Esophagus (tissue), 2 donors: ENCODE results near the gene PIM2. TPM values are rescaled to one million over a fixed set of nuclear protein-coding genes. Genes with fewer than 3 reads are reported as not detected.
"Not testable (repeated sequence)": the region's sequence is repeated elsewhere in the genome, so short reads cannot be mapped to it uniquely, and the experiment has no call there.

Source experiments
- H3K27ac ChIP-seq, 2 donors: one replicate each; pipeline ENCODE4 v1.5.1; 2013; ENCODE audit warnings: low read depth in 2 of 2, mild to moderate bottlenecking in 2 of 2, inconsistent platforms in 1 of 2, low read length in 1 of 2, moderate library complexity in 1 of 2
- H3K27me3 ChIP-seq, 2 donors: one replicate each; pipeline ENCODE4 v1.6.1; 2013; ENCODE audit warnings: low read length in 2 of 2, control low read depth in 1 of 2, mild to moderate bottlenecking in 1 of 2; ENCODE audit not compliant: insufficient read depth in 2 of 2, control insufficient read depth in 1 of 2
- H3K36me3 ChIP-seq, 2 donors: one replicate each; pipeline ENCODE4 v1.6.1; 2013; ENCODE audit warnings: low read length in 1 of 2; ENCODE audit not compliant: control insufficient read depth in 2 of 2, insufficient read depth in 2 of 2
- H3K4me1 ChIP-seq, 2 donors: one replicate each; pipeline ENCODE4 v1.6.1; 2013; ENCODE audit warnings: low read length in 1 of 2; ENCODE audit not compliant: control insufficient read depth in 2 of 2, insufficient read depth in 2 of 2
- H3K4me3 ChIP-seq, 2 donors: one replicate each; pipeline ENCODE4 v1.5.1; 2013; ENCODE audit warnings: low read length in 2 of 2, mild to moderate bottlenecking in 2 of 2, low read depth in 1 of 2, moderate library complexity in 1 of 2
- H3K9me3 ChIP-seq, 2 donors: one replicate each; pipeline ENCODE4 v1.6.1; 2013; ENCODE audit warnings: mild to moderate bottlenecking in 2 of 2, low read depth in 1 of 2, low read length in 1 of 2, moderate library complexity in 1 of 2; ENCODE audit not compliant: control insufficient read depth in 2 of 2, insufficient read depth in 1 of 2
- WGBS, 2 donors: extraction: QIAGEN DNeasy Blood & Tissue Kit; methylation state at CpG; one replicate each; pipeline ENCODE4 v1.1.7; 2013; 5-methylcytosine and 5-hydroxymethylcytosine counted together
- polyA plus RNA-seq, 2 donors: library from polyadenylated mRNA; stranded (reverse); fragments of 200-250 nt; gene quantifications; one replicate each; pipeline ENCODE4 v1.2.3, GENCODE V29; 2013
- donor health status: healthy with polysubstance abuse.
- donor health status: Bipolar disorder and iron deficiency.

The PIM2 gene
- polyA plus RNA-seq, 2 donors = 2.6 to 3.7 TPM

- H3K4me3 ChIP-seq = peak overlapping the region; percentile 54 to 58
- 18 to 45% methylated on average over 15 of the region's 15 CpGs for WGBS, 2 donors
- H3K27ac ChIP-seq = peak overlapping the region in 1 of 2 donors; percentile 3
Observed at GRCh38 chrX:48890296-48890925, 28.4 kb downstream of the PIM2 start.

GRCh38 chrX:48886586-48886985, 32.2 kb downstream of the PIM2 start:
- H3K9me3 ChIP-seq, H3K4me3 ChIP-seq, H3K4me1 ChIP-seq, H3K36me3 ChIP-seq, H3K27ac ChIP-seq, H3K27me3 ChIP-seq: not testable (repeated sequence)
- 76 to 79% methylated on average over 5 of the region's 5 CpGs for WGBS, 2 donors

More at GRCh38 chrX:48890296-48890925, 28.4 kb downstream of the PIM2 start:
- Histone ChIP-seq H3K36me3 (peaks cover 0 to 4% of the 10 kb centered on the region in 2 donors), H3K9me3 (no peaks in the 10 kb centered on the region), H3K4me1 (no peaks in the 10 kb centered on the region), H3K27me3 (no peaks in the 10 kb centered on the region)

GRCh38 chrX:48883729-48884128, 35.1 kb downstream of the PIM2 start:
- H3K27me3 ChIP-seq = peaks cover 0 to 2% of the 10 kb centered on the region in 2 donors
- no peaks in the 10 kb centered on the region for H3K9me3 ChIP-seq
- H3K4me1 ChIP-seq = no peaks in the 10 kb centered on the region
- no peak overlapping the region for H3K27ac ChIP-seq
- H3K36me3 ChIP-seq = no peaks in the 10 kb centered on the region
- WGBS, 2 donors = 74 to 75% methylated on average over 10 of the region's 10 CpGs
- no peak overlapping the region for H3K4me3 ChIP-seq

GRCh38 chrX:48876944-48877343, 41.9 kb downstream of the PIM2 start:
- H3K4me3 ChIP-seq, H3K27me3 ChIP-seq, H3K9me3 ChIP-seq, H3K36me3 ChIP-seq, H3K4me1 ChIP-seq, H3K27ac ChIP-seq: not testable (repeated sequence)
- 56 to 78% methylated on average over 4 of the region's 4 CpGs for WGBS, 2 donors

DNA sequence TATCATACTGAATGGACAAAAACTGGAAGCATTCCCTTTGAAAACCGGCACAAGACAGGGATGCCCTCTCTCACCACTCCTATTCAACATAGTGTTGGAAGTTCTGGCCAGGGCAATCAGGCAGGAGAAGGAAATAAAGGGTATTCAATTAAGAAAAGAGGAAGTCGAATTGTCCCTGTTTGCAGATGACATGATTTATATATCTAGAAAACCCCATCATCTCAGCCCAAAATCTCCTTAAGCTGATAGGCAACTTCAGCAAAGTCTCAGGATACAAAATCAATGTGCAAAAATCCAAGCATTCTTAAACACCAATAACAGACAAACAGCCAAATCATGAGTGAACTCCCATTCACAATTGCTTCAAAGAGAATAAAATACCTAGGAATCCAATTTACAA, 46.8 kb downstream of the PIM2 start:
- not testable (repeated sequence) for H3K4me3 ChIP-seq, H3K9me3 ChIP-seq, H3K36me3 ChIP-seq, H3K4me1 ChIP-seq, H3K27me3 ChIP-seq, H3K27ac ChIP-seq
- WGBS, 2 donors = 38 to 79% methylated on average over 1 of the region's 2 CpGs

DNA sequence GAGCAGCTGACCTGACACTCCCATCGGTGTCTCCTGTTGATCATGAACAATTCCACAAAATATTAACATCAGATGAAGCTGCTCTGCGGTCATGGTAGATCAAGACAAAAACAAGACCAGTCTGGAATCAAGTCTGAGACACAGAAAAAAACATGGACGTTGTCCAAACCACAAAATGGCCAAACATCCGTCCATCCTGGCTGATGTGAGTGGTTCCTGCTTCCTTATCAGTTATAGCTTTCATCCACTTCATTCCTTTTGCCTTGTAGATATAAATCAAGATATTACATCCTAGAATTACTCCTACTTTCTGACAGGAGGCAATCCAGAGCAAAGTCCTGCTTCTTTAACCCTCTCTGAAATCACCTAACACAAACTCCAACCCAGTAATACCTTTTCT, 54.6 kb downstream of the PIM2 start:
- WGBS, 2 donors = 45 to 47% methylated on average over 4 of the region's 4 CpGs
- H3K4me1 ChIP-seq = no peaks in the 10 kb centered on the region
- no peak overlapping the region for H3K4me3 ChIP-seq
- H3K27me3 ChIP-seq = no peaks in the 10 kb centered on the region
- no peaks in the 10 kb centered on the region for H3K9me3 ChIP-seq
- no peaks in the 10 kb centered on the region for H3K36me3 ChIP-seq
- H3K27ac ChIP-seq = no peak overlapping the region

Other genes with a start within 250 kb of the PIM2 start
- 1 to 10 TPM; 1.7 to 1.8 TPM for gene WAS, start 235.2 kb downstream of the PIM2 start, polyA plus RNA-seq
- gene SUV39H1, start 222.3 kb downstream of the PIM2 start, polyA plus RNA-seq = 1 to 10 TPM; 5.6 to 5.8 TPM
- under 1 TPM; 0.15 to 0.26 TPM for gene GLOD5, start 157.3 kb downstream of the PIM2 start, polyA plus RNA-seq
- under 1 TPM in 1 of 2 donors, not detected in 1; 0.09 TPM for gene GATA1, start 132.4 kb downstream of the PIM2 start, polyA plus RNA-seq
- 10 to 100 TPM; 36.0 to 79.0 TPM for gene HDAC6, start 117.0 kb downstream of the PIM2 start, polyA plus RNA-seq
- under 1 TPM; 0.05 to 0.10 TPM for gene ERAS, start 92.5 kb downstream of the PIM2 start, polyA plus RNA-seq
- under 1 TPM; 0.08 to 0.31 TPM for gene PCSK1N, start 83.4 kb downstream of the PIM2 start, polyA plus RNA-seq
- gene TIMM17B, start 21.3 kb downstream of the PIM2 start, polyA plus RNA-seq = 10 to 100 TPM; 34.2 to 45.0 TPM
- gene PQBP1, start 21.1 kb downstream of the PIM2 start, polyA plus RNA-seq = 100 to 1,000 TPM in 1 of 2 donors, 10 to 100 TPM in 1; 72.2 to 102 TPM
- gene SLC35A2, start 7.4 kb downstream of the PIM2 start, polyA plus RNA-seq = 10 to 100 TPM in 1 of 2 donors, 1 to 10 TPM in 1; 6.9 to 22.1 TPM
- gene OTUD5, start 38.6 kb upstream of the PIM2 start, polyA plus RNA-seq = 10 to 100 TPM; 22.3 to 27.6 TPM
- under 1 TPM; 0.25 to 0.41 TPM for gene KCND1, start 52.8 kb upstream of the PIM2 start, polyA plus RNA-seq
- 10 to 100 TPM; 18.5 to 22.8 TPM for gene GRIPAP1, start 83.2 kb upstream of the PIM2 start, polyA plus RNA-seq
- gene TFE3, start 124.3 kb upstream of the PIM2 start, polyA plus RNA-seq = 10 to 100 TPM; 20.5 to 20.9 TPM
- 10 to 100 TPM; 23.1 to 27.9 TPM for gene CCDC120, start 140.0 kb upstream of the PIM2 start, polyA plus RNA-seq
- 1 to 10 TPM; 7.2 to 7.8 TPM for gene PRAF2, start 155.0 kb upstream of the PIM2 start, polyA plus RNA-seq
- gene WDR45, start 160.9 kb upstream of the PIM2 start, polyA plus RNA-seq = 10 to 100 TPM; 45.1 to 55.6 TPM
- gene GPKOW, start 204.7 kb upstream of the PIM2 start, polyA plus RNA-seq = 10 to 100 TPM in 1 of 2 donors, 1 to 10 TPM in 1; 7.3 to 18.1 TPM
- 1 to 10 TPM; 6.0 to 6.3 TPM for gene MAGIX, start 243.7 kb upstream of the PIM2 start, polyA plus RNA-seq